ENCODE results near the gene SEC22C.

DNA sequence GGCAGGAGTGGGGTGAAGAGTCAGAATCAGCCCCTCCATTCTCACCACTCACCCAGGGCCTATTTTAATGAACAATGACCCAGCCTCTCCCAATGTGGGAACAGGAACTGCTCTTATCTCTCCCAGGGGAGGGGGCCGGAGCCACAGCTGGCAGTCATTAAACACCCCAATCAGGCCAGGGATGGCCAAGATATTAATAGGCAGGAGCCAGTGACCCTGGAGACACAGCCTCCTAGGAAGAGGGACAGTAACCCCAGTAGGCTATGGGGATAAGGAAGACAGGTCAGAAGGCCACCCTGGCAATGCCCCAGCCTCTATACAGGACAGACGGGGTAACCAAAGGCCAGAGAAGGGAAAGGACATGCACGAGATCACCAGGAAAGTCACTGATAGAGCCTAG lies 40.7 kb downstream of the SEC22C start:
- TF ChIP-seq, protein P1, sequence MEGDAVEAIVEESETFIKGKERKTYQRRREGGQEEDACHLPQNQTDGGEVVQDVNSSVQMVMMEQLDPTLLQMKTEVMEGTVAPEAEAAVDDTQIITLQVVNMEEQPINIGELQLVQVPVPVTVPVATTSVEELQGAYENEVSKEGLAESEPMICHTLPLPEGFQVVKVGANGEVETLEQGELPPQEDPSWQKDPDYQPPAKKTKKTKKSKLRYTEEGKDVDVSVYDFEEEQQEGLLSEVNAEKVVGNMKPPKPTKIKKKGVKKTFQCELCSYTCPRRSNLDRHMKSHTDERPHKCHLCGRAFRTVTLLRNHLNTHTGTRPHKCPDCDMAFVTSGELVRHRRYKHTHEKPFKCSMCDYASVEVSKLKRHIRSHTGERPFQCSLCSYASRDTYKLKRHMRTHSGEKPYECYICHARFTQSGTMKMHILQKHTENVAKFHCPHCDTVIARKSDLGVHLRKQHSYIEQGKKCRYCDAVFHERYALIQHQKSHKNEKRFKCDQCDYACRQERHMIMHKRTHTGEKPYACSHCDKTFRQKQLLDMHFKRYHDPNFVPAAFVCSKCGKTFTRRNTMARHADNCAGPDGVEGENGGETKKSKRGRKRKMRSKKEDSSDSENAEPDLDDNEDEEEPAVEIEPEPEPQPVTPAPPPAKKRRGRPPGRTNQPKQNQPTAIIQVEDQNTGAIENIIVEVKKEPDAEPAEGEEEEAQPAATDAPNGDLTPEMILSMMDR (IDR thresholded peaks at IDR 0.05; ENCODE audit: low read depth, low read length): no peak
- TF ChIP-seq, protein P2, sequence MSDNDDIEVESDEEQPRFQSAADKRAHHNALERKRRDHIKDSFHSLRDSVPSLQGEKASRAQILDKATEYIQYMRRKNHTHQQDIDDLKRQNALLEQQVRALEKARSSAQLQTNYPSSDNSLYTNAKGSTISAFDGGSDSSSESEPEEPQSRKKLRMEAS (IDR thresholded peaks at IDR 0.05; ENCODE audit: low read depth, low read length): no peak
- TF ChIP-seq POLR2A (IDR thresholded peaks at IDR 0.05; ENCODE audit: extremely low read depth, insufficient read length): no peak
